ENCODE data around the gene ATXN1.
"Not testable (repeated sequence)": the region's sequence is repeated elsewhere in the genome, so short reads cannot be mapped to it uniquely, and the experiment has no call there.

The ATXN1 gene

GRCh38 chr6:16265351-16266341 is 495.6 kb downstream of the ATXN1 start (continued):
- TF ChIP-seq CSDC2 (CRISPR knock-in tag; IDR thresholded peaks at IDR 0.05), result no peak

- TF ChIP-seq ARNTL (CRISPR knock-in tag; IDR thresholded peaks at IDR 0.05; ENCODE audit: borderline replicate concordance, low read depth) (no peak), POU6F1 (CRISPR knock-in tag; IDR thresholded peaks at IDR 0.05; ENCODE audit: borderline replicate concordance, low read depth) (no peak), CREB5 (CRISPR knock-in tag; IDR thresholded peaks at IDR 0.05; ENCODE audit: low read depth) (no peak), GLIS3 (CRISPR knock-in tag; IDR thresholded peaks at IDR 0.05) (no peak), RARB (CRISPR knock-in tag; IDR thresholded peaks at IDR 0.05) (no peak), ISL1 (CRISPR knock-in tag; IDR thresholded peaks at IDR 0.05) (no peak), ZNF8 (CRISPR knock-in tag; IDR thresholded peaks at IDR 0.05) (no peak), CSRNP3 (CRISPR knock-in tag; IDR thresholded peaks at IDR 0.05) (no peak), PATZ1 (CRISPR knock-in tag; IDR thresholded peaks at IDR 0.05; ENCODE audit: borderline replicate concordance) (no peak)
- ATAC-seq, result no peak
Observed at GRCh38 chr6:16264785-16265184, 496.5 kb downstream of the ATXN1 start.

GRCh38 chr6:16263464-16264099 is 497.7 kb downstream of the ATXN1 start:
- ATAC-seq, result not testable (repeated sequence)

- not testable (repeated sequence) for ATAC-seq
Observed at GRCh38 chr6:16262773-16263172, 498.5 kb downstream of the ATXN1 start.

GRCh38 chr6:16260602-16261001 is 500.7 kb downstream of the ATXN1 start:
- not testable (repeated sequence) for ATAC-seq

GRCh38 chr6:16259604-16260003 is 501.7 kb downstream of the ATXN1 start:
- ATAC-seq, result not testable (repeated sequence)

GRCh38 chr6:16258709-16259075 is 502.6 kb downstream of the ATXN1 start:
- ATAC-seq, result no peak
- TF ChIP-seq ESRRG (CRISPR knock-in tag; IDR thresholded peaks at IDR 0.05) (no peak), PPARA (CRISPR knock-in tag; IDR thresholded peaks at IDR 0.05; ENCODE audit: borderline replicate concordance) (no peak), CREB5 (CRISPR knock-in tag; IDR thresholded peaks at IDR 0.05; ENCODE audit: low read depth) (no peak), OSR1 (CRISPR knock-in tag; IDR thresholded peaks at IDR 0.05) (no peak), CSRNP3 (CRISPR knock-in tag; IDR thresholded peaks at IDR 0.05) (no peak), ARNTL (CRISPR knock-in tag; IDR thresholded peaks at IDR 0.05; ENCODE audit: borderline replicate concordance, low read depth) (no peak), TSHZ2 (CRISPR knock-in tag; IDR thresholded peaks at IDR 0.05) (no peak), RARB (CRISPR knock-in tag; IDR thresholded peaks at IDR 0.05) (no peak)
